ENCODE results near the gene ZNF550. TPM values are rescaled to one million over a fixed set of nuclear protein-coding genes. Genes with fewer than 3 reads are reported as not detected.

The ZNF550 gene
- total and polyA plus RNA-seq, 2 donors (not counting 3 experiments of a cell fraction or from before 2014, with no cell fraction given) = 2.0 to 8.4 TPM

GRCh38 chr19:57570707-57571106 is 11.0 kb upstream of the ZNF550 start:
- ChIA-PET POLR2A (no interaction called here), CTCF (no interaction called here)
- no peak overlapping the region for H3K4me3 ChIP-seq (replicated peaks in 1 of 3; ENCODE audit: insufficient read depth in 1 of 3, low read depth in 1 of 3, low read length in 3 of 3)
- H3K4me1 ChIP-seq (ENCODE audit: control insufficient read depth, extremely low read depth, insufficient read depth, low read length) = no peaks in the 10 kb centered on the region
- H3K36me3 ChIP-seq (ENCODE audit: control insufficient read depth in 2 of 2, extremely low read depth in 1 of 2, insufficient read depth in 2 of 2, low read length in 2 of 2) = peaks cover 7 to 28% of the 10 kb centered on the region in 2 experiments
- H2AFZ ChIP-seq (ENCODE audit: low read depth, low read length) = no peak overlapping the region
- TF ChIP-seq POLR2A (IDR thresholded peaks at IDR 0.05; ENCODE audit: low read depth, low read length) (no peak), POLR2AphosphoS5 (IDR thresholded peaks at IDR 0.05; ENCODE audit: insufficient read depth, low read depth, low read length) (no peak), MYC (IDR thresholded peaks at IDR 0.05; ENCODE audit: low read depth, low read length) (no peak), FOS (IDR thresholded peaks at IDR 0.05; ENCODE audit: borderline replicate concordance, insufficient read depth, low read length) (no peak), EZH2 (IDR thresholded peaks at IDR 0.05; ENCODE audit: borderline replicate concordance, low read depth, low read length, severe bottlenecking) (no peak), CTCF (IDR thresholded peaks at IDR 0.05; ENCODE audit: extremely low read depth in 1 of 2, insufficient read depth in 1 of 2, low read depth in 1 of 2, low read length in 2 of 2) (no peak)
- TF ChIP-seq, protein P1, sequence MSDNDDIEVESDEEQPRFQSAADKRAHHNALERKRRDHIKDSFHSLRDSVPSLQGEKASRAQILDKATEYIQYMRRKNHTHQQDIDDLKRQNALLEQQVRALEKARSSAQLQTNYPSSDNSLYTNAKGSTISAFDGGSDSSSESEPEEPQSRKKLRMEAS (IDR thresholded peaks at IDR 0.05; ENCODE audit: insufficient read depth, insufficient read length) = no peak
- H3K4me2 ChIP-seq (ENCODE audit: insufficient read depth, low read length) = no peak overlapping the region
- no peak for FAIRE-seq
- H3K27ac ChIP-seq (ENCODE audit: insufficient read depth, low read depth, low read length) = no peak overlapping the region
- H3K9me3 ChIP-seq (replicated peaks; ENCODE audit: control insufficient read depth, insufficient read depth, low read length) = peaks cover 34% of the 10 kb centered on the region
- dilution Hi-C loops (cut with MboI; ENCODE audit: extremely low pct_ligation_motif_present, low sequenced_read_pairs) (no loop called here), intact Hi-C loops (cut with micrococcal nuclease) (no loop called here)
- no peak overlapping the region for H3K9ac ChIP-seq (replicated peaks; ENCODE audit: extremely low read depth, insufficient read depth, low read length)
- no peaks in the 10 kb centered on the region for H3K9me1 ChIP-seq (replicated peaks; ENCODE audit: control insufficient read depth, extremely low read depth, insufficient read depth, low read length)
- no TSS peak for BruUV-seq (replicated peaks)
- no peaks in the 10 kb centered on the region for H3K79me2 ChIP-seq (ENCODE audit: control insufficient read depth, insufficient read depth, low read length)
- H3K27me3 ChIP-seq (ENCODE audit: control insufficient read depth in 2 of 2, insufficient read depth in 2 of 2, low read length in 2 of 2) = no peaks in the 10 kb centered on the region
- H4K20me1 ChIP-seq (replicated peaks; ENCODE audit: control insufficient read depth, extremely low read depth, insufficient read depth, low read length) = no peaks in the 10 kb centered on the region
- DNase-seq (ENCODE audit: low read depth, low spot score) = no peak

Data from endothelial cell of umbilical vein (primary cell).